Osteoblast (primary cell): ENCODE measurements around the gene VGLL1. TPM values are rescaled to one million over a fixed set of nuclear protein-coding genes. Genes with fewer than 3 reads are reported as not detected.

Source experiments
- DNase-seq: peaks from one replicate; pipeline ENCODE4 v3.0.0; 2011; ENCODE audit warnings: low spot score, mixed read lengths; ENCODE audit not compliant: insufficient read length; ENCODE audit errors: missing footprints
- H2AFZ ChIP-seq: 2 replicates; pipeline ENCODE4 v1.6.0; 2011; ENCODE audit warnings: mild to moderate bottlenecking, low read length
- H3K27ac ChIP-seq: 2 replicates; pipeline ENCODE4 v1.5.1; 2011; ENCODE audit warnings: mild to moderate bottlenecking, low read depth, low read length, moderate library complexity
- H3K27me3 ChIP-seq: 2 replicates; pipeline ENCODE4 v1.6.0; 2012; ENCODE audit warnings: mild to moderate bottlenecking, control low read depth, inconsistent platforms, low read length, moderate library complexity; ENCODE audit not compliant: insufficient read depth
- H3K36me3 ChIP-seq: 2 replicates; pipeline ENCODE4 v1.5.1; 2011; ENCODE audit warnings: mild to moderate bottlenecking, low read length, control low read depth, moderate library complexity; ENCODE audit not compliant: insufficient read depth
- H3K4me1 ChIP-seq: 2 replicates; pipeline ENCODE4 v1.5.1; 2011; ENCODE audit warnings: mild to moderate bottlenecking, low read length, control low read depth, moderate library complexity; ENCODE audit not compliant: insufficient read depth
- H3K4me2 ChIP-seq: 2 replicates; pipeline ENCODE4 v1.6.0; 2011; ENCODE audit warnings: mild to moderate bottlenecking, low read length; ENCODE audit not compliant: insufficient read depth
- H3K4me3 ChIP-seq: fragments of 200-600 bp; sonication (generic); 3 replicates; pipeline ENCODE4 v1.5.1; 2012; ENCODE audit warnings: mild to moderate bottlenecking, low read length, inconsistent platforms; ENCODE audit not compliant: insufficient read depth
- H3K79me2 ChIP-seq: 2 replicates; pipeline ENCODE4 v1.6.0; 2012; ENCODE audit warnings: mild to moderate bottlenecking, low read length, control low read depth, inconsistent platforms; ENCODE audit not compliant: insufficient read depth
- H3K9me3 ChIP-seq: 2 replicates; pipeline ENCODE4 v1.5.1; 2011; ENCODE audit warnings: low read depth, low read length, control low read depth
- H4K20me1 ChIP-seq: 2 replicates; pipeline ENCODE4 v1.6.0; 2012; ENCODE audit warnings: mild to moderate bottlenecking, low read length, control low read depth; ENCODE audit not compliant: insufficient read depth
- total RNA-seq: library from RNA; depleted of rRNA; stranded (reverse); fragments of >200 nt; gene quantifications from 2 replicates; pipeline ENCODE4 v1.2.3, GENCODE V29; 2012
- TF ChIP-seq, protein P1 (sequence below): IDR thresholded peaks from 2 replicates; pipeline ENCODE4 v1.5.1; 2011; ENCODE audit warnings: mild to moderate bottlenecking, low read depth, low read length, moderate library complexity; ENCODE audit errors: extremely low read depth

Gene VGLL1
- total RNA-seq, 1 donor: not detected

DNA sequence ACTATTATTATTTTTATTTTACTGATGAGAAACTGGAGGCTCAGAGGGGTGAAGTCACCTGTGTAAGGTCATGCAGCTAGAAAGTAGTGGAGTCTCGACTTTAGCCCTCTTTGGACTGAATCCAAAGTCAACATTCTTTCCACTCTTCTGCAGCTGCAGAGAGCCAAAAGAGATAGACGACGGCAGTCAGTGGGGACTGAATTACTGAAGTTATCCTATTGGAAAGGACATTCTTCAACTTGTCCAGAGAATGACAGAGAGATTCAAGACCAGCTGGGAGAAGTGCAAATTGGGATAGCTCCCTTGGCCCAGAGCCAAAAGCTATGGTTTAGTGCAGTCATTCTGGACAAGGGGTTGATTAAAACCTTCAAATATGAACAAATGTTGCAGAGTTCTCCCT is 42.5 kb downstream of the VGLL1 start:
- Histone ChIP-seq H3K79me2 (no peaks in the 10 kb centered on the region), H2AFZ (no peak overlapping the region), H3K9me3 (no peaks in the 10 kb centered on the region), H3K4me3 (no peak overlapping the region), H3K27ac (no peak overlapping the region), H4K20me1 (no peaks in the 10 kb centered on the region), H3K36me3 (no peaks in the 10 kb centered on the region), H3K27me3 (peaks cover 2% of the 10 kb centered on the region), H3K4me2 (no peak overlapping the region), H3K4me1 (no peaks in the 10 kb centered on the region)
- TF ChIP-seq, protein P1, sequence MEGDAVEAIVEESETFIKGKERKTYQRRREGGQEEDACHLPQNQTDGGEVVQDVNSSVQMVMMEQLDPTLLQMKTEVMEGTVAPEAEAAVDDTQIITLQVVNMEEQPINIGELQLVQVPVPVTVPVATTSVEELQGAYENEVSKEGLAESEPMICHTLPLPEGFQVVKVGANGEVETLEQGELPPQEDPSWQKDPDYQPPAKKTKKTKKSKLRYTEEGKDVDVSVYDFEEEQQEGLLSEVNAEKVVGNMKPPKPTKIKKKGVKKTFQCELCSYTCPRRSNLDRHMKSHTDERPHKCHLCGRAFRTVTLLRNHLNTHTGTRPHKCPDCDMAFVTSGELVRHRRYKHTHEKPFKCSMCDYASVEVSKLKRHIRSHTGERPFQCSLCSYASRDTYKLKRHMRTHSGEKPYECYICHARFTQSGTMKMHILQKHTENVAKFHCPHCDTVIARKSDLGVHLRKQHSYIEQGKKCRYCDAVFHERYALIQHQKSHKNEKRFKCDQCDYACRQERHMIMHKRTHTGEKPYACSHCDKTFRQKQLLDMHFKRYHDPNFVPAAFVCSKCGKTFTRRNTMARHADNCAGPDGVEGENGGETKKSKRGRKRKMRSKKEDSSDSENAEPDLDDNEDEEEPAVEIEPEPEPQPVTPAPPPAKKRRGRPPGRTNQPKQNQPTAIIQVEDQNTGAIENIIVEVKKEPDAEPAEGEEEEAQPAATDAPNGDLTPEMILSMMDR: no peak
- DNase-seq: no peak

DNA sequence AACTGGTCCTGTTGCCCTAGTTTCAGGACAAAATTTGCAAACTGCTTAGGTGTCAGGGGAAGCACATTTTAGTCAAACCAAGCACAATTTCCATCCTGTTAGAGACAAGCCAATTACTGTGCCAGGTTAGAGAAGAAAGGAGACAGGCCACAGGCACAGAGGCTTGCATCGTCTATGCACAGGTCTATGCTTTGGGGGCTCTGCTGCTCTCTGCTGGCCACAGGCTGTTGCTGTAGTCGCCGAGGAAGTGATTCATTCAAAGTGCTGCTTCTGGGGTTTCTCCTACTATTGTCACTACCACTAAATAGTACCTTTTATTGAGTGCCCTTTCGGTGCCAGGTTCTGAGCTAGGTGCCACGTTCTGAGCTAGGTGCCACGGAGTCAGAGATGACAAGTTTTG is 45.5 kb downstream of the VGLL1 start:
- Histone ChIP-seq H3K4me2 (no peak overlapping the region), H3K4me1 (no peaks in the 10 kb centered on the region), H4K20me1 (no peaks in the 10 kb centered on the region), H3K36me3 (no peaks in the 10 kb centered on the region), H3K9me3 (no peaks in the 10 kb centered on the region), H3K27ac (no peak overlapping the region), H3K27me3 (peaks cover 2% of the 10 kb centered on the region), H2AFZ (no peak overlapping the region), H3K4me3 (no peak overlapping the region), H3K79me2 (no peaks in the 10 kb centered on the region)
- TF ChIP-seq, protein P1: peak; percentile 82
- DNase-seq: peak; percentile 80

DNA sequence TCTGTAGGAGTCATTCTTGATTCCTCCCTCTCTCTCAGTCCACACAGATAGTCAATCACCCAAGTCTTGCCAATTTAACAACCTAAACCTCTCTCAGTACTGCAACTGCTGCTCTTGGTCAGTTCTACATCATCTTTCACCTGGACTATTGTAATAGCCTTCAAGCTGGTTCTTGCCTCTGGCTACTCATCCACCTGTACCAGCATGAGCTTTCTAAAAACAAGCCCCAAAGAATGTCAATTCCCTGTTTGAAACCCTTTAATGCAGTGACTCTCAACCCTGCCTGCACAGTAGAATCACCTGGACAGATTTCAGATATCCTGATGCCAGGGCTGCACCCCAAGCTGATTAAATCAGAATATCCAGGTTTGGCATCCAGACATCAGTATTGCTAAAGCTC is 48.3 kb downstream of the VGLL1 start:
- Histone ChIP-seq H3K36me3 (no peaks in the 10 kb centered on the region), H3K27me3 (peaks cover 2% of the 10 kb centered on the region), H3K4me2 (no peak overlapping the region), H3K9me3 (no peaks in the 10 kb centered on the region), H4K20me1 (no peaks in the 10 kb centered on the region), H2AFZ (no peak overlapping the region), H3K27ac (no peak overlapping the region), H3K4me1 (no peaks in the 10 kb centered on the region), H3K4me3 (no peak overlapping the region), H3K79me2 (no peaks in the 10 kb centered on the region)
- DNase-seq: no peak
- TF ChIP-seq, protein P1: no peak

DNA sequence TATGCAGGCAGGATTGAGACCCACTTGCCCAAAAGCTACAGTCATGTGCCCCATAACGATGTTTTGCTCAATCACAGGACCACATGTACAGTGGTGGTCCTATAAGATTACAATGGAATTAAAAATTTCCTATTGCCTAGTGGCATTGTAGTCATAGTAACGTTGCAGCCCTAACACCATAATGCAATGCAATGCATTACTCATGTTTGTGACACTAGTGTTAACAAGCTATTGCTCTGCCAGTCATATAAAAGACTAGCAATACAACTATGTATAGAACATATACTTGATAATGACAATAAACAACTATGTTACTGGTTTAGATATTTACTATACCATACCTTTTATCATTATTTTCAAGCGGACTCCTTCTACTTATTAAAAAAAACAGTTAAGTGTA is 50.6 kb downstream of the VGLL1 start:
- Histone ChIP-seq H3K4me2 (no peak overlapping the region), H3K79me2 (no peaks in the 10 kb centered on the region), H3K27me3 (peaks cover 2% of the 10 kb centered on the region), H2AFZ (no peak overlapping the region), H3K27ac (no peak overlapping the region), H4K20me1 (no peaks in the 10 kb centered on the region), H3K9me3 (no peaks in the 10 kb centered on the region), H3K4me1 (no peaks in the 10 kb centered on the region), H3K36me3 (no peaks in the 10 kb centered on the region), H3K4me3 (no peak overlapping the region)
- TF ChIP-seq, protein P1: no peak
- no peak for DNase-seq
